NCI-H2081 (cell line): ENCODE measurements around the gene ARHGEF11.

Source experiments
- DNase-seq, 2 experiments: peaks; one replicate each; lab custom pipeline; 2025; lab: John Stamatoyannopoulos, UW

The ARHGEF11 gene

DNA sequence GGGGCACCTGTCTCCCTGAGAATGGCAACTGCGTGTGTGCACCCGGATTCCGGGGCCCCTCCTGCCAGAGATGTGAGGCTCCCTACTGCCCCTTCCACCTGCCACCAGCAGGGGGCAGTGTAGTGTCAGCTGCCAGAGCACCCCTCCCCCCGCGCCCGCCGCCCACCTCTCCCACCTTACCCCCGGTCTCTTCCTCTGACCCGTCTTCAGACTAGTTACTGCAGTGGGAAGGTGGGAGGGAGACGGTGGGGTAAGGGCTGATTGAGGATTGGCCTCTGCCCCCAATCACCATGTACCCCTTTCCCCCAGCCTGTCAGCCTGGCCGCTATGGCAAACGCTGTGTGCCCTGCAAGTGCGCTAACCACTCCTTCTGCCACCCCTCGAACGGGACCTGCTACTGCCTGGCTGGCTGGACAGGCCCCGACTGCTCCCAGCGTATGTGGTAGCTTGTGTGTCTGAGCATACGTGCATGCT is 135.2 kb downstream of the ARHGEF11 start:
- peak; percentile 31 to 32 for DNase-seq

DNA sequence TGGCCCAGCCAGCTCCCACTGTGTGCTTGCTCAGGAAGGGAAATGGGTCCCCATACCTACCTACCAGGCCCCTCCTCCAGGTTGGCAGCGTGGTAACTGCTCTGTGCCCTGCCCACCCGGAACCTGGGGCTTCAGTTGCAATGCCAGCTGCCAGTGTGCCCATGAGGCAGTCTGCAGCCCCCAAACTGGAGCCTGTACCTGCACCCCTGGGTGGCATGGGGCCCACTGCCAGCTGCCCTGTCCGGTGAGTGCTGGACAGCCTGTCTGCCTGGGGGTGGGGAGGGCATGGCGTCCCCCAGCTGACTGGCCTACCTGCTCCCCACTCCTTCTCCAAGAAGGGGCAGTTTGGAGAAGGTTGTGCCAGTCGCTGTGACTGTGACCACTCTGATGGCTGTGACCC is 135.9 kb downstream of the ARHGEF11 start:
- DNase-seq = no peak

DNA sequence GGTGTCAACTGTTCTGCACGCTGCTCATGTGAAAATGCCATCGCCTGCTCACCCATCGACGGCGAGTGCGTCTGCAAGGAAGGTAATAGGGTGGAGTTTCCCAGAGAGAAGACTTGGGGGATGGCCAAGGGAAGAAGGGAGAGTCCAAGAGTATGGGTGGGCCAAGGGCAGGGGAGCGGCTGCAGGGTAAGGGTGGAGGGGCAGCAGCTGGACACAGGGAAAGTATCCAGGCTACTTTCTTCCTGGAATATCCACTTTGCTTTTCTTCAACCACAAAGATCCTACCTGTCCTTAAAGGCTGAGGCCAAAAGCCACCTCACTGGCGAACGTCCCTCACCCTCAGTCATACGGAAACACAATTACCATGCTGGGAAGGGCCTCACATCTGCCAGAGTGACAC is 136.6 kb downstream of the ARHGEF11 start:
- DNase-seq = no peak

DNA sequence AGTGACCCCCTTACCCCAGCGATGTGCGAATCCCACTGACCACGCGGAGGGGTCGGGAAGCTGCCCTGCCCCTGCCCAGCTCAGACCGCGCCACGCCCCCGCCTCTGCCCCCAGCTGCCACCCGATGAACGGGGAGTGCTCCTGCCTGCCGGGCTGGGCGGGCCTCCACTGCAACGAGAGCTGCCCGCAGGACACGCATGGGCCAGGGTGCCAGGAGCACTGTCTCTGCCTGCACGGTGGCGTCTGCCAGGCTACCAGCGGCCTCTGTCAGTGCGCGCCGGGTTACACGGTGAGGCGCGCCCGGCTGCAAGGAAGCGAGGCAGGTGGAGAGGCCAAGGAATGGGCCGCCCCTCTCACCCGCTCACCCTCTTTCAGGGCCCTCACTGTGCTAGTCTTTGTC is 137.0 kb downstream of the ARHGEF11 start:
- DNase-seq = no peak

DNA sequence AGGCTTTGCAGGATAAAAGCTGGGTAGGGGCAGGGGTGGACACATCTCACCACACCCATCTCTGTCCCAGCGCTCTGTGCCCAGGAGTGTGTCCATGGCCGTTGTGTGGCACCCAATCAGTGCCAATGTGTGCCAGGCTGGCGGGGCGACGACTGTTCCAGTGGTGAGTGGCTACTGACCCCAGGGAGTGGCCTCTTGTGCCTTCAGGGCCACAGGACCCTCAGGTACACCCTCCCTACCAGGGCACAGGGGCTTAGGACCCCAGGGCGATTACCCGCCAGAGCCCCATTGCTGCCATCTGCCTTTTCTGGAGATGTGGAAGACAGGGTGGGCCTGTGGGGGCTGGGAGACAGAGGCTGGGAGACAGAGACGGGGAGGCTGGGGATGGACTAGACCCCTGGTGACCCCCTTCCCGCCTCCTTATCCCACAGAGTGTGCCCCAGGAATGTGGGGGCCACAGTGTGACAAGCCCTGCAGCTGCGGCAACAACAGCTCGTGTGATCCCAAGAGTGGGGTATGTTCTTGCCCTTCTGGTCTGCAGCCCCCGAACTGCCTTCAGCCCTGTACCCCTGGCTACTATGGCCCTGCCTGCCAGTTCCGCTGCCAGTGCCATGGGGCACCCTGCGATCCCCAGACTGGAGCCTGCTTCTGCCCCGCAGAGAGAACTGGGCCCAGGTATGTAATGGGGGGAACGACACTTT is 139.2 kb downstream of the ARHGEF11 start:
- DNase-seq = no peak

DNA sequence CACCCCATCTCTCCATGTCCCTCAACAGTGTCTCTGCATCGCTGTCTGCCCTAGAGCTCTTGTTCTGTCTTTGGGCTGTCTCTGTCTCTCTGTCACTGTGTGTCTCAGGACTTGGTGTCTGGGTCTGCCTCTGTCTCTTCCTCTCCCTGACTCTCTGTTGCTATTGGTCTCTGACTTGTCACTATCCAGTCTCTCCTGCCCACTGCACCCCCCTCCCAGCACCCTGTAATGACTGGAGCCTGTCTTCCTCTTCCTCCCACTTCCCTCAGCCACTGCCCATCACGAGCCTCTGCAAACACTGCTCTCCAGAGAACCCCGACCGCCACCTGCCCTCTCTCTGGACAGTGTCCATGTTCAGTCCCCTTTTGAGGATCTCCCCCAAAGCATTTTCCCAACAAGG is 139.9 kb downstream of the ARHGEF11 start:
- DNase-seq = no peak

DNA sequence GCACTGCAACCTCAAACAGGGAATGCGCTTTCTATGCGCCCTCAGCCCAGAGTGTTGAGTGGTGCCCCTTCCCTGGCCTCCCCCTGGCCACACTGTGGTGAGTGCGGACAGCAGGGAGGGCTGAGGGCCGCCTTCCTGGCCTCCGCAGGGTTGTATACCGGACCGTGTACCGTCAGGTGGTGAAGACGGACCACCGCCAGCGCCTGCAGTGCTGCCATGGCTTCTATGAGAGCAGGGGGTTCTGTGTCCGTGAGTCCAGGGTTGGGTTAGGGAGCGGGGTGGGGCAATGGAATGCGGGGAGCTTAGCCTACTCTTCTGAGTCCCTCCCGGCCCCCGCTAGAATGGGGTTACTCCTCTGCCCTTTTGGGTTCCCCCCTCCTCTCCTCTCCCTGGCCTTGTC is 140.4 kb downstream of the ARHGEF11 start:
- no peak for DNase-seq

DNA sequence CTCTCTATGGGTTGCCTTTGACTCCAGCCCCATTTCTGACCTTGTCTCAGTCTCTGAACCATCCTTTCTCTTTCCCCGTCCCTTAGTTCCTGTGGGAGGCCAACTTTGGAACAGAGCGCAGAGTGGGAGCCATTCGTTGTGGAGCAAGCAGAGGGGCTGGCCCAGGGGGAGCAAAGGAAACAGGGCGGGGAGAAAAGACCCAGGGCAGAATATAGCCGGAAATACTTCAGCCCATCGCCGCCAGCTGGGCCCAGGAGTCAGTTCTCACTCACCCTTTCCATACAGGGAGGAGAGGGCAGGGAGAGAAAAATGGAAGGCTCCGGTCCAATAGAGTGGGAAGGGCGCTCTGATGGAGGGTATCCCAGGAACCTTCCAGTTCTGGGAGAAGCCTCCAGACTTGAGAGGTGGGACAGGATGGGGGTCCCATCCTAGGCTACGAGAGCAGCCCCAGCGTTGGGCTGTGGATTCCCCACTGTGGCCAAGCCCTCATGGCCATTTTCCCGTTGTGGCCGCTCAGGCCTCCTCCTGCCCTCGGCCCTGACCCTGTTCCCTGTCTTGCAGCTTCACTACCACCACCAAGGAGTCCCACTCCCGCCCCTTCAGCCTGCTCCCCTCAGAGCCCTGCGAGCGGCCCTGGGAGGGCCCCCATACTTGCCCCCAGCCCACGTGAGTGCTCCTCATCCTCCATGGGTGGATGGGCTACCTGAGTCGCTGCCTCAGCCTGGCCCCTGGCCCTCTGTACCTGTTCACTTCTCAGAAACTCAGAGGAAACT is 141.2 kb downstream of the ARHGEF11 start:
- no peak for DNase-seq

DNA sequence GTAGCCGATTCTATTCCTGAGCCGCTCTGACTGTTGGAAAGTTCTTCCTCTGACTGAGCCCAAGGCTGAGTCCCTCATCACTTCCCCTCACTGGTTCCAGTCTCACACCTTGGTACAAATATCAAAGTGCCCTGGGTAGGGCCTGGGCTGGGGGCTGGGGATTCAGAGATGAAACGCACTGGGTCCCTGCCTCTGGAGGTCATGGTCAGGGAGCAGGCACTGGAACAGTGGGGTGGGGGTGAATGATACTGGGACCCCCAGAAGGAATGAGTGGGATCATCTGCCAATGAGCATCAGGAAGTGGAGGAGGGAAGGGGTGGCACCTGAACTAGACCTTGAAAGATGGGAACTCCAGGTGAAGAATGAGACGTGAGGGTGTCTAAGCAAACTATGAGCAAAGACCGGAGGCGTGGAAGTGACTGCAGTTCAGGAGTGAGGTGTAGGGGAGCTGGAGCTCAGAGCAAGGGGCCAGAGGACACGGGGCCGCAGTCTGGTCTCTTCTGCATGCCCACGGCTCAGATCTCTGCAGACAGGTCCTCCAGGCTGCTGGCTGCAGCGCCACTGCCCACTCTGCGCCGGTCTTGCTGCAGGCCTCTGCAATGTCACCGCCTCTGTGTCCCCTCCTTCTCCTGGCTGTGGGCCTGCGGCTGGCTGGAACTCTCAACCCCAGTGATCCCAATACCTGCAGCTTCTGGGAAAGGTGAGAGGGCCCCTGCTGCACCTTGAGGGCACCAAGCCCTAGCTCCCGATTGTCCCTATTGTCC is 142.0 kb downstream of the ARHGEF11 start:
- DNase-seq = no peak

DNA sequence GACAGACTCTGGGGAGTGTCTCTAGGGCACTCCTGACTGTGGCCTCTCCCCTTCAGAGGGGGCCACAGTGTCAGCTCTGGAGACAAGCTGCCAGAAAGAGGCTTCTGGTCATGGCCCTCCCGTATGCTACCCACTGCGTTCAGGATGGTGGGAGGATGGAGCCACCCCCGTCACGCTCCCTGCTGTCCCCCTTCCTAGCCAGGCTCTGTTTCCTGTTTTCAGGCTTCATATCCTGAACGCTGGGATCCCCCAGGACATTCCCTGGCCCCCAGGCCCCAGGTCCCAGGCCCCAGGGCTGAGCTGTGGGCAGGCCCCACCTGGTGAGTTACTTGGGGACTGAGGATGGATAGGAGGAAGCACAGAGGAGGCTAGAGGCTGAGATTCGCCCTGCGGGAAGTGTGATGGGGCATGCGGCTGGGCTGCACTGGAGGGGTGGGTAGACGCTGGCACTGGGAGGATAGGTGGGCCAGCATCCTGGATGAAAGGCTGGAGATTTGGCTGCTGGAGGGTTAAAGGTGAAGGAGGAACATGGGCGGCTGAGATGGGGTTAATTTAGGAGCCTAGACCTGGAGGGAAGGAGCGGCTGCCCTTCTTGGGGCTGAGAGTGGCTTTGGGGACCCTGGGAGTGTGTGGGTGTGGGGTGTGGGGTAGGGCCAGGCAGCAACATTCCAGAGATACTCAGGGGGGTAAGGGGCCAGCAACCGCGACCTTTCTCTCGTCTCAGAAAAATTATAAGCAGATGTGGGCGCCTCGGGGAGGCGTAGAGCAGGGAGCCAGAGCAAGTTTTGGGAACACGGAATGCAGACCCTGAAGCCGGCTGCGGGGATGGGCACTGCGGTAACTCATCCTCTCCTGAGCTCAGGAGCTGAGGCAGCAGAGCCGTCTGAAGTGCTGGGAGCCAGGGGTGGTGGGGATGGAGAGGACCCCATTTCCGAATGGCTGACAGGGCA is 143.3 kb downstream of the ARHGEF11 start:
- no peak for DNase-seq

DNA sequence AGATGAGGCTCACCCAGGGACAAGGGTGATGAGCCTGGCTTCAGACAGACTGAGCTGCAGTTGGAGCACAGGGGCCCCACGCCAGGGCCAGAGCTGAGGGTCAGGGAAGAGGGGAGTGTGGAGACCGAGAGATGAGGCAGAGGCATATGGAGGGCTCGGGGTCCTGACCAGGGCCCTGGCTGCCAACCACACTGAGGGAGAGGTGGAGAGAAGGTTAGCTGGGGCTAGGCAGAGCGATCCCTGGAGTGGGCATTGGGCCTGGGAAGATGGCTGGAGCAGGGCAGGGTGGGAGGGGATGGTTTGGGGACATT is 144.0 kb downstream of the ARHGEF11 start:
- DNase-seq = no peak

DNA sequence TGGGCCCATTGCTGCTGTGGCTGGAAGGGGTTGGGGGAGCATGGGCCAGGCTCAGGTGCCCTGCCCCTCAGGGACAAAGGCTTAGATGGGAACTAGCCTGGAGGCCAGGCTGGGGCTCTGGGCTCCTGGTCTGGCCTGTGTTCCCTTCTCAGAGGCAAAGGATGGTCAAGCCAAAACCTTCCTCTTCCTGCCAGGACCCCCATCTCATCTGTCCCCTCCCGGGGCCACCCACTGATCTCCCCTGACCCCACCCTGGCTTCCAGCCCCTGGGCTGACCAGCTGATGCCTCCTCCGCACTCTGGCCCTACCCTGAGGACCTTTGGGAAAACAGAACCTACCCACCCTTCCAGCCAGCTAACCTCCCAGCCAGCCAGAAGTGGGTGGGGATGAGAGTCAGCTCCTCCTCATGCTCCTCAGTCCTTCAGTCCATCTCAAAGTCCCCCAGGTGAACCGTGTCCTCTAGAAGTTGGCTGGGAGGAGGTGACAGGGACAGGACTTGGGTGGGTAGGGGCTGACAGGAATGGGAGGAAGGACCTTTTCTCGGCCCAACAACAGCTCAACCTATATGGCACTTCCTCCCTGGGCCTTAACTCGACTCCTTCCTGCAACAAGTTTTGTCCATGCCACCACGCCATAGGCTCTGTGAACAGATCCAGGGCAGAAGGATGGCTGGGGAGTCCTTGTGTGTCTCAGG is 144.5 kb downstream of the ARHGEF11 start:
- no peak for DNase-seq

DNA sequence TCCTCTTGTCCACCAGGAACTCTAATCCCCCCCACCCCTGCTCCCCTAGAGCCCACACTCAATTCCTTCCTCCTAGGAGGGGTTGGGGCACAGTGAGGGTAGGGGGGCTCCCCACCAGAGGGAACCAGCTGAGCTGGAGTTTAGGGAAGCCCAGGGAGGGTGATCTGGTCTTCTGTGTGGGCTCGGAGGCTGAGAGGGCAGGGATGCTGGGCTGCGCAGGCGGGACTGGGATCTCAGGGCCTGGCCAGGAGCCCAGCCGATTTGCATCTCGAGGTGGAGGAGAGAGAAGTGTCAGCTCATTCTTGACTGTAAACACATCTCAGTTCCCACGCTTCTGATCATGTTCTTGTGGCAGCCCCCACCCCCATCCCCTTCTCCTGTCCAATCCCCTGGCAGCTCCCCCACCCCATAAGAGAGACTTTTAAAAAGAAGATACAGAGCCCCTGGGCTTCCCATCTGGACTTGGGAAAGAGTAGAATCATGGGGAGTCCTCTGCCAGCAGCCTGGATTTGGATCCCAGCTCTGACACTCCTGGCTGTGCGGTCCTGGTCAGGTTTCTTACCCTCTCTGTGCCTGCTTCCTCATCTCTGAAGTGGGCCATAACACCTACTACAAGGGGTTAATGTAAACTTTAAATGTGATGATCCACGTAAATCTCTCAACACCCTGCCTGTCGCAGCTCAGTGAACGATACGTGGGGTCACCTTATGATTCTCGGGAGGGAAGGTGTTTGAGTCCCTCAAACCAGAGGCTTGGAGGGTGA is 145.4 kb downstream of the ARHGEF11 start:
- no peak for DNase-seq

DNA sequence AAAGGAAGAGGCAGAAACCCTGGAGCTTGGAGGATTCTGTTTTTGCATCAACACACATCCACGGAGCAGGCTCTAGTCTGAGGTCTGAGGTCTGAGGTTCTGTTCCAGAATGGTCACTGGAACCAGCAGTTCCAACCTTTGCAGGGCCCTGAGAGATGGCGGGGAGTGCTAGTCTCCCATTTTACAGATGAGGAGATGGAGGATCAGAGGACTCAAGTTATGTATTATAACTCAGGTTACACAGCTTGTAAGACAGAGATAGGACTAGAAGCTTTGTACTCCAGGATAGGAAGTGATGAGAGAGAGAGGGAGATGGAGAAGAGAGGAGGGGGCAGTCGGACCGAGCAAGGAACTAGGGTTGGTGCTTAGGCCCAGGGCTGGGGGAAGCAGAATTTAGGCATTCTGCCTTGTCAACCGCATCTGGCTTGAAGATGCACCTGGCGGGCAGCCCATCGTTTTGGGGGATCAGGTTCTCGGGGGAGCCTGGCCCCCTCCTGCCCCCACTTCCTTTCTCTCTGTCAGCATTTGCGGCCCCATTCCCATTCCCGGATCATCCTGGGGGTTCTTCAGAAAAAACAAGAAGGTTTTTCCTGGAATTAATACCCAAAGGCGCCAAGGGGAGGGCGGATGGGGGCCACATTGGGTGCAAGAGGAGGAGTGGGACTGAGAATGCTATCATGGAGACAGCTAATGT is 146.4 kb downstream of the ARHGEF11 start:
- no peak for DNase-seq

DNA sequence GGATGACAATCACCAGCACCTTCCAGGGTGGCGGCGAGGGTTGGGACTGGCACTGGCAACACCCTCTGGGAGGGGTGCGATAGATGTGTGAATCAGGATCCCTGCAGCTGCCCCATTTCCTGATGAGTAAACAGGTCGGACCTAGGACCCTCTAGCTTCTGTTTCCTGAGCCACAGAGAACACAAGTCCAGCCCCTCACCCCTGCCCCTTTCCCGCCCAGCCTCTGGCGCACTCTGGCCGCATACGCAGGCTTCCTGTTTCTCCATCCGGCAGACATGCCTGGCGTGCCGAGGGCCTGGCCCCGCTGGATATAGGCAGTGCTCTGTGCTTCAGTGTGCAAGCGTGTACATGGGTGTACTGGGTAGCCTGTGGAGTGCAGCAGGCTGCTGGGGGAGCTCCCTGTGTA is 147.4 kb downstream of the ARHGEF11 start:
- no peak for DNase-seq

DNA sequence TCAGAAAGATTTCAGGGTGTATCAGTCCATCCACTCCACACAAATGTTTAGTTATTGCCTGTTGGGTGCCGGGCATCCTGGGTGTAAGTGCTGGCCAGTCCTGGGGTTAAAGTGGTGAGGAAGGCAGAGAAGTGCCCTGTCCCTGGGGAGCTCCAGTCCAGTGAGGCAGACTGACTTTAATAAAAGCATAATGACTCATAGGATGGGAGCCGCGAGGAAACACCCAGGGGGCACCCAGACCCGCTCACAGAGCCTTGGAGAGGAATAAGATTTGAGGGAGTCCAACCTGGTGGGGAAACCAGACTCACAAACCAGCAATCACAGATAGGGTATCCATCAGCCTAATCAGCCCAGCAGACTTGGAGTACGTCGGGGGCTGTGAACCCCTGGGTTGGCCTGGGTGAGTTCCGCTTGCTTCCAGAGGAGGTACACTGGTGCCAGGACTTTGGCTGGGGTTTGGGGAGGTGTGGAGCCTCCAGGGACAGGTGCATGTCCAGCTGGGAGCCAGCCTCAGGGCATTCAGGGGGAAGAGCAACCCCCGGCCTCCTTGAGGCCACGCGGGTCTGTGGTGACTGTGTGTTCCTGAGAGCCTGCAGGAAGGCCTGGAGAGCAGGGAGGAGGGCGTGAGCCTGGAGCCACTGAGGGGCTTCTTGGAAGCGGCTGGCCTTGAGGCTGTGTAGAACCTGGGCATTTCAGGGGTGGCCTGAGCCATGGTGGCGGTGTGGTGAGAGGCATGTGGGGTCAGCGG is 148.3 kb downstream of the ARHGEF11 start:
- no peak for DNase-seq

DNA sequence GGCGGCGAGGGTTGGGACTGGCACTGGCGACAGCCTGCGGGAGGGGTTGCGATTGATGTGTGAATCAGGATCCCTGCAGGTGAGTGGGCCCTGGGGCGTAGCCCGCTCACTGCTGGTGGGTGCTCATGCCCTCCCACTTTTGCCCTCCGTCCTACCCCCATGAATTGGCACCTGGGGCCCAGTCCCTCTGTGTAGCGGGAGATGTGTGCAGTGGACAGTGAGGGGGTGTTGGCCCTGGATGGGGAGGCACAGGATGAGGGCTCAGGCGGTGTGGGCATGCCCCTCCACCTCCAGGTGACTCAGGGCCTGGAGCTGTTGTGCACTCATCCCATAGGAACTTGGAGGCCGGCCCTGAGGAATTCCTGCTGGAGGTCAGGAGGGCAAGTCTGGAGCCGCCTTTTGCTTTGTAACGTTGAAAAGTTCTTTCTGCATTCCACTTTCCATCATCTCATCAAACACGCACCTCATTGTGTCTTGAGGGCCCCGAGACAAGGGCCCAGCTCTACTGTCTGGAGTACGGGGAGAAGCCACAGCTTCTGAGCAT is 149.0 kb downstream of the ARHGEF11 start:
- DNase-seq = no peak

DNA sequence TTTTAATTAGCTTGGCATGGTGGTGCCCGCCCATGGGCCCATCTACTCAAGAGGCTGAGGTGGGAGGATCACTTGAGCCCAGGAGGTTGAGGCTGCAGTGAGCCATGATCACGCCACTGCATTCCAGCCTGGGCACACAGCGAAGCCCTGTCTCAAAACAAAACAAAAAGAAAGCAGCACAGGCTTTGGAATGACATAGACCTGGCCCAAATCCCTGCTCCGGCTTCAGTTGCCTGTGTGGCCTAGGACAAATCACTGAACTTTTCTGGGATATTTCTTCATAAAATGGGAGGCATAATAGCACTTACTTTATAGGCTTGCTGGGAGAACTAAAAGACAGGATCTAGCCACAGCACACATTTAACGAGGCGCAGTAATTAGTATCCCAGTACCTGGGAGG is 149.6 kb downstream of the ARHGEF11 start:
- DNase-seq = no peak

DNA sequence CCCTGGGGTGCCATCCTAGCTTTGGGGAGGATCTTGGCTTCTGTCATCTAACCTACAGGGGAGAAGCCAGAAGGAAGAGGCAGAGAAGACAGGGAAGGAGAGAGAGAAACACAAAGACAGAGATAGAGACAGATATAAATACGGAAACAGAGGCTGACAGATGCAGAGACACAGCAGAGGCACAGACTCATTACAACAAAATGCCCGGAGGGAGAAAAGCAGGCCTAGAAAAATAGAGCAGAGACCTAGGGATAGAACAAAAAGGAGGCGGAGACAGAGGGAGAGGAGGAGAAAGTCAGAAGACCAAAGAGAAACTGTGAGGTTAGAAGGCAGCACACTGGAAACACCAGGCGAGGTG is 150.1 kb downstream of the ARHGEF11 start:
- DNase-seq = no peak
